DMS53 (cell line): ENCODE data around the gene NSG1.

ENCODE experiments used
- DNase-seq: peaks from one replicate; lab custom pipeline; 2025; lab: John Stamatoyannopoulos, UW

NSG1 gene

GRCh38 chr4:4396628-4397440 lies 9.9 kb downstream of the NSG1 start:
- DNase-seq, result no peak

- DNase-seq, result no peak
These were observed 10.5 kb downstream of the NSG1 start for GRCh38 chr4:4397441-4397819.

- no peak for DNase-seq
These were observed 11.5 kb downstream of the NSG1 start for GRCh38 chr4:4398430-4398829.

- no peak for DNase-seq
These were observed 14.1 kb downstream of the NSG1 start for GRCh38 chr4:4401036-4401435.

GRCh38 chr4:4402966-4403365 lies 16.1 kb downstream of the NSG1 start:
- DNase-seq, result no peak

GRCh38 chr4:4405358-4405962 lies 18.6 kb downstream of the NSG1 start:
- DNase-seq, result no peak

GRCh38 chr4:4406455-4407298 lies 19.8 kb downstream of the NSG1 start:
- peak; percentile 83 for DNase-seq

GRCh38 chr4:4407299-4408131 lies 20.6 kb downstream of the NSG1 start:
- no peak for DNase-seq

- DNase-seq, result no peak
These were observed 21.2 kb downstream of the NSG1 start for GRCh38 chr4:4408132-4408523.

- DNase-seq, result no peak
These were observed 21.9 kb downstream of the NSG1 start for GRCh38 chr4:4408576-4409335.

GRCh38 chr4:4409416-4410115 lies 22.7 kb downstream of the NSG1 start:
- no peak for DNase-seq

- no peak for DNase-seq
These were observed 23.4 kb downstream of the NSG1 start for GRCh38 chr4:4410271-4410670.

- no peak for DNase-seq
These were observed 25.0 kb downstream of the NSG1 start for GRCh38 chr4:4411906-4412305.

GRCh38 chr4:4412641-4413372 lies 25.9 kb downstream of the NSG1 start:
- no peak for DNase-seq

GRCh38 chr4:4413373-4413725 lies 26.4 kb downstream of the NSG1 start:
- no peak for DNase-seq

- no peak for DNase-seq
These were observed 26.9 kb downstream of the NSG1 start for GRCh38 chr4:4413806-4414205.

GRCh38 chr4:4415107-4415805 lies 28.4 kb downstream of the NSG1 start:
- DNase-seq, result no peak

- DNase-seq, result no peak
These were observed 29.2 kb downstream of the NSG1 start for GRCh38 chr4:4415806-4416805.
